ENCODE data around the gene TMED8.

Gene TMED8

DNA sequence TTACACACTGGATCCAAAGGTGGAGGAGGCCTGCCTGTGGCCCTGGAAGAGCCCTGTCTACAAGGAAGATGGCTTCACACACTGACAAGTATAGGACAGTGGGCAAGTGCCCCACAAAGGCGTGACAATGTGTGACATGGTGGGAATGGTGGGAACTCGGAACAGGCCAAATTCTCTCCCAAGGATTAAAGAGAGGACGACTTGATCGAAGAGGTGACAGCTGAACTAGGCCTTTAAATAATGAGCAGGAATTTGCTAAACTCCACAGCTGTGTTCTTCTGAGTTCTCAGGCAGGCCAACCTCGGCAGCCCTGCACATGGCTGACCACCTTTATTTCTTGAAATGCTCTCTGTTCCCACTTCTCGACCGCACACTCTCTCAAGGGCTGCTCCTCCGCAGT is 80.0 kb downstream of the TMED8 start:
- DNase-seq, result no peak

GRCh38 chr14:77296155-77296554 is 80.7 kb downstream of the TMED8 start:
- DNase-seq, result no peak

- DNase-seq, result no peak
Observed at GRCh38 chr14:77290705-77291104, 86.2 kb downstream of the TMED8 start.

DNA sequence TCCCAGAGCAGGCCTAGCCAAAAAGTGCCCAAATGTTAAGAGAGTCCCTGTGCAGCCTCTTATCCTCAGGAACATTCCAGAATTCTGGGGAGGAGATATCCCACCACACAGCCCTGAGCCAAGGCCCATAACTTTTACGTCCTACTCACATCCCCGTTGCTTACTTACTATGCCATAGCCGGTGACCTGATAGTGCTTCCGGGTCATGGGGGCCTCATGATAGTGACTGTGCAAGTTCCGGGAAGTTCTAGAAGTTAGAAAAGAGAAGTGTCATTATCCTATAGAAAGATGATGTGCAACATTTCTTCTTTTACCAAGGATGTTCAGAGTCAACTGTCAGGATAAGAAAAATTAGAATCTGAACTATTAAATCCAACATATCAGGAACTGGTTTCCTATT is 90.3 kb downstream of the TMED8 start:
- no peak for DNase-seq

All from right kidney (tissue), 1 donor.